HCT116 (cell line): ENCODE measurements around the gene DMBT1. TPM values are rescaled to one million over a fixed set of nuclear protein-coding genes. Genes with fewer than 3 reads are reported as not detected.

Experiments
- ATAC-seq: fragments of 200-7000 bp; cut with Tn5 transposase; 2 replicates; pipeline ENCODE4 v1.9.1; 2020; ENCODE audit warnings: mild to moderate bottlenecking, moderate library complexity
- BruUV-seq: library from RNA; stranded (reverse); fragments of 400-500 nt; replicated peaks from 2 replicates; lab custom pipeline; 2021; lab: Mats Ljungman, UMichigan
- CTCF ChIA-PET: fragments of 300-600 bp; sonication (Branson Sonifier 250); formaldehyde crosslinking; loops from one replicate; lab custom pipeline; 2021; ENCODE audit warnings: antibody characterized with exemption; lab: Charles Lee
- POLR2A ChIA-PET: fragments of 300-600, 350-600 bp; sonication (Branson Sonifier 250); formaldehyde crosslinking; loops from one replicate; lab custom pipeline; 2021; ENCODE audit warnings: antibody characterized with exemption; lab: Charles Lee
- RAD21 ChIA-PET, 2 experiments: fragments of 300-600 bp; sonication (Branson Sonifier 250); formaldehyde crosslinking; loops; one replicate each; lab custom pipeline; 2023; ENCODE audit warnings: low total read pairs in 2 of 2; ENCODE audit not compliant: uncharacterized antibody in 2 of 2, unreplicated experiment in 2 of 2, low non-redundant PET in 1 of 2; lab: Charles Lee
- DNase-seq: peaks from one replicate; pipeline ENCODE4 v3.0.0-alpha.2; 2010; ENCODE audit warnings: low read depth, low spot score
- H2AFZ ChIP-seq: fragments of 200-600 bp; shearing (Covaris generic), sonication (generic); 2 replicates; pipeline ENCODE4 v1.6.1; 2017; ENCODE audit warnings: low read depth, mixed run types, mixed read lengths, antibody characterized with exemption, low read length; ENCODE audit not compliant: poor library complexity, severe bottlenecking
- H3K27ac ChIP-seq: 2 replicates; pipeline ENCODE4 v1.5.1; 2012; ENCODE audit warnings: low read depth, low read length
- H3K27me3 ChIP-seq: fragments of 200-600 bp; sonication (generic); 2 replicates; pipeline ENCODE4 v1.6.1; 2016; ENCODE audit warnings: mixed run types, low read length, mixed read lengths; ENCODE audit not compliant: insufficient read depth
- H3K36me3 ChIP-seq, 2 experiments: fragments of 200-500 bp in 1 of 2; fragments of 200-600 bp in 1 of 2; sonication (Bioruptor generic) in 1 of 2; sonication (generic) in 1 of 2; 2 replicates each; pipeline versions ENCODE4 v1.5.1 to v1.6.1; 2014 to 2016; ENCODE audit warnings: low read length in 2 of 2, inconsistent platforms in 1 of 2, mixed read lengths in 1 of 2, mixed run types in 1 of 2; ENCODE audit not compliant: insufficient read depth in 2 of 2, control insufficient read depth in 1 of 2
- H3K4me1 ChIP-seq, 2 experiments: fragments of 200-600 bp in 1 of 2; sonication (generic) in 1 of 2; 2 replicates each; pipeline versions ENCODE4 v1.5.1 to v1.6.1; 2012 to 2017; ENCODE audit warnings: low read length in 2 of 2, inconsistent platforms in 1 of 2, mild to moderate bottlenecking in 1 of 2, mixed read lengths in 1 of 2, mixed run types in 1 of 2, moderate library complexity in 1 of 2; ENCODE audit not compliant: insufficient read depth in 2 of 2, control insufficient read depth in 1 of 2
- H3K4me2 ChIP-seq: fragments of 200-600 bp; sonication (generic); 2 replicates; pipeline ENCODE4 v1.6.1; 2017; ENCODE audit warnings: mixed run types, low read length, mixed read lengths
- H3K4me3 ChIP-seq, 2 experiments: fragments of 200-600 bp in 1 of 2; sonication (generic) in 1 of 2; replicated peaks in 1 of 2; 2 replicates each; pipeline ENCODE4 v1.5.1; 2011 to 2016; ENCODE audit warnings: low read length in 2 of 2, control low read depth in 1 of 2, low read depth in 1 of 2, mild to moderate bottlenecking in 1 of 2, mixed read lengths in 1 of 2, mixed run types in 1 of 2
- H3K79me2 ChIP-seq: fragments of 200-600 bp; sonication (generic); 2 replicates; pipeline ENCODE4 v1.6.1; 2017; ENCODE audit warnings: mild to moderate bottlenecking, mixed run types, low read length, moderate library complexity, mixed read lengths; ENCODE audit not compliant: insufficient read depth
- H3K9ac ChIP-seq: fragments of 200-600 bp; sonication (generic); 2 replicates; pipeline ENCODE4 v1.6.1; 2016; ENCODE audit warnings: low read length, mixed read lengths
- H3K9me2 ChIP-seq: fragments of 200-600 bp; sonication (generic), shearing (Covaris generic); 2 replicates; pipeline ENCODE4 v1.6.1; 2017; ENCODE audit warnings: mixed run types, mild to moderate bottlenecking, moderate library complexity; ENCODE audit not compliant: insufficient read depth
- H3K9me3 ChIP-seq, 2 experiments: fragments of 200-500 bp in 1 of 2; fragments of 200-600 bp in 1 of 2; sonication (Bioruptor generic) in 1 of 2; sonication (generic) in 1 of 2; 2 replicates each; pipeline ENCODE4 v1.6.1; 2014 to 2017; ENCODE audit warnings: low read length in 2 of 2, mixed read lengths in 2 of 2, inconsistent platforms in 1 of 2, low read depth in 1 of 2, mild to moderate bottlenecking in 1 of 2, mixed run types in 1 of 2, moderate library complexity in 1 of 2; ENCODE audit not compliant: control insufficient read depth in 1 of 2, insufficient read depth in 1 of 2
- H4K20me1 ChIP-seq: fragments of 200-600 bp; sonication (generic), shearing (Covaris generic); 2 replicates; pipeline ENCODE4 v1.6.1; 2017; ENCODE audit warnings: mixed run types, mild to moderate bottlenecking, moderate library complexity; ENCODE audit not compliant: insufficient read depth
- CEBPB ChIP-seq: IDR thresholded peaks from 2 replicates; pipeline ENCODE4 v1.6.1; 2012; ENCODE audit warnings: low read depth
- EGR1 ChIP-seq: IDR thresholded peaks from 2 replicates; pipeline ENCODE4 v1.6.1; 2012; ENCODE audit warnings: low read depth
- EZH2 ChIP-seq: fragments of 200-600 bp; sonication (generic); IDR thresholded peaks from 2 replicates; pipeline ENCODE4 v1.6.1; 2017; ENCODE audit warnings: antibody characterized with exemption, mixed run types
- EZH2phosphoT487 ChIP-seq: fragments of 200-600 bp; IDR thresholded peaks from 2 replicates; pipeline ENCODE4 v1.6.1; 2018; ENCODE audit warnings: antibody characterized with exemption, borderline replicate concordance
- FOSL1 ChIP-seq: IDR thresholded peaks from 2 replicates; pipeline ENCODE4 v1.6.1; 2012; ENCODE audit warnings: low read depth
- JUND ChIP-seq: IDR thresholded peaks from 2 replicates; pipeline ENCODE4 v1.6.1; 2012
- MAX ChIP-seq: IDR thresholded peaks from 2 replicates; pipeline ENCODE4 v1.6.1; 2012
- POLR2A ChIP-seq: IDR thresholded peaks from 2 replicates; pipeline ENCODE4 v1.7.0; 2011; ENCODE audit warnings: borderline replicate concordance; ENCODE audit not compliant: insufficient read depth, insufficient read length; ENCODE audit errors: extremely low read depth
- RAD21 ChIP-seq: IDR thresholded peaks from 2 replicates; pipeline ENCODE4 v1.6.1; 2012; ENCODE audit warnings: low read depth, mild to moderate bottlenecking
- REST ChIP-seq: IDR thresholded peaks from 2 replicates; pipeline ENCODE4 v1.6.1; 2012; ENCODE audit warnings: low read depth
- SIN3A ChIP-seq: IDR thresholded peaks from 2 replicates; pipeline ENCODE4 v1.6.1; 2012; ENCODE audit warnings: low read depth
- SP1 ChIP-seq: IDR thresholded peaks from 2 replicates; pipeline ENCODE4 v1.6.1; 2012; ENCODE audit warnings: low read depth
- TCF7L2 ChIP-seq: IDR thresholded peaks from 2 replicates; pipeline ENCODE4 v1.7.0; 2011; ENCODE audit warnings: borderline replicate concordance, inconsistent platforms; ENCODE audit not compliant: insufficient read depth, insufficient read length; ENCODE audit errors: extremely low read depth
- YY1 ChIP-seq: IDR thresholded peaks from 2 replicates; pipeline ENCODE4 v1.6.1; 2011; ENCODE audit warnings: low read length, low read depth, moderate library complexity, mild to moderate bottlenecking; ENCODE audit not compliant: insufficient replicate concordance; ENCODE audit errors: extremely low read depth
- ZFX ChIP-seq: fragments of 450-650 bp; IDR thresholded peaks from 2 replicates; pipeline ENCODE4 v1.6.1; 2017
- intact Hi-C: fragments of 100-400 bp; cut with micrococcal nuclease; formaldehyde crosslinking; loops from 2 replicates; pipeline ENCODE4 v1.10.0; 2022
- total RNA-seq: library from RNA; stranded (reverse); gene quantifications from one replicate; pipeline ENCODE4 v1.2.1, GENCODE V29; 2021; ENCODE audit not compliant: unreplicated experiment

Gene DMBT1
- total RNA-seq, 1 experiment from 2014 or later, result 0.17 TPM

GRCh38 chr10:122551450-122551849, 9.1 kb upstream of the DMBT1 start:
- Histone ChIP-seq H3K27me3 (peaks cover 4% of the 10 kb centered on the region; the same call in 1 of the 2 replicates), H2AFZ (no peak overlapping the region), H3K4me3 (no peak overlapping the region), H3K4me1 (no peaks in the 10 kb centered on the region), H3K9ac (no peak overlapping the region), H3K9me3 (no peaks in the 10 kb centered on the region), H3K4me2 (no peak overlapping the region), H4K20me1 (no peaks in the 10 kb centered on the region), H3K36me3 (no peaks in the 10 kb centered on the region), H3K79me2 (no peaks in the 10 kb centered on the region), H3K9me2 (no peaks in the 10 kb centered on the region), H3K27ac (no peak overlapping the region)
- no TSS peak for BruUV-seq
- no peak for DNase-seq
- intact Hi-C loops, result no loop called here
- RAD21 ChIA-PET, result no interaction called here
- POLR2A ChIA-PET, result no interaction called here
- TF ChIP-seq POLR2A (no peak), ZFX (no peak), TCF7L2 (no peak), EGR1 (no peak), SIN3A (no peak), CEBPB (no peak), RAD21 (no peak; the same call in 1 of the 2 replicates), EZH2 (no peak), YY1 (no peak), REST (no peak), JUND (no peak), FOSL1 (no peak), EZH2phosphoT487 (no peak), SP1 (no peak), MAX (no peak)
- CTCF ChIA-PET, result interaction anchor here (0.6 kb wide), 1 partner anchor 14 kb away, joined by 3 read pairs; no protein-coding TSS in a partner anchor
- ATAC-seq, result peak; percentile 71
